ENCODE results near the gene SLC44A5.

The SLC44A5 gene

DNA sequence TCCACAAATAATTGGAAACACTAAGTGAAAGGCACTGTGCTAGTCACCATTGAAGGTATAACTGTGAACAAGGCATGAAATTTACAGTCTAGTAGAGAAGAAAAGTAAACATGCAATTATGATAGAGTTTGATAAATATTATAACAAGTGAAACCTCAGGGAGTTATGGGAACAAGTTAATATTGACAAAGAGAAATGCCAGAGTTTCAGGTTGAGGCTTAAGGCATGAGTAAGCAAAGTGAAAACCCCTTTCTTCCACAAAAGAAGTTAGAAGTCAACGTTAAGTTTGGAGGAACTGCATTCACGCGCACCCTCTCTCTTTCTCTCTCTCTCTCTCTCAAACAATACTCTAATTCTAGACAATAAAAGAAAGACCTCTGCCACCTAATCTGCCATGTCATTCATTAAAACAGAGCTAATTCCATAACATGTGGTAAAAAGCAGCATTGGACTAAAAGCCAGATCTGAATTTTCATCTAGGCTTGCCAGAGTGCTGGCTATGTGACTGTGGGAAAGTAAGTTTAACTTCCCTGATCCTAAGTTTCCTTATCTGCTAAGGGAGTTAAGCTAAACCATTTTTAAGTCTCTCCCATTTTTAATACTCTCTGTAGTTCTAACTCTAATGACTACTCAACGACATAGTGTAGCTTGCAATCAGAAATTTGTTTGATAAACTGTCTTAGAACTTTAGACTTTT is 22.0 kb downstream of the SLC44A5 start:
- no peak for DNase-seq

DNA sequence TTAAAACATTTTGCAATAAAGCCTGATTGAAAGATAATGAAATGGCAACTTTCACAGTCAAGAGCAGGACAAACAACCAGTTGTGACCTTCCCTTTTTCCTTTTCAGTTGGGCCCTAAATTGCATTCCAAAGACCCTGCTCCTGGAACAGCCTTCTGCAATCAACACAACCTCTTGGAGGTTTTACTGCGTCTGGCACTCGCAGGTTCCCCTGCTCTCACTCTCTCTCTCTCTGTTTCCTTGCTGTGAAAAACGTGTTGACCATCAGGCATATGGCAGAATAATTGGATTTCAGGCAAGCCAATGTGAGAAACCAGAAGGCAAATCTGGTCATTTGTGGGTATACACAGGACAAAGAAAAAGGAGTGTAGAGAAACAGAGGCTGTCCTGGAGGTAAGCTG is 23.2 kb downstream of the SLC44A5 start:
- no peak for DNase-seq

- no peak for DNase-seq
Measured at GRCh38 chr1:75583282-75583681, 27.6 kb downstream of the SLC44A5 start.

GRCh38 chr1:75582725-75583261 is 28.1 kb downstream of the SLC44A5 start:
- DNase-seq = no peak

DNA sequence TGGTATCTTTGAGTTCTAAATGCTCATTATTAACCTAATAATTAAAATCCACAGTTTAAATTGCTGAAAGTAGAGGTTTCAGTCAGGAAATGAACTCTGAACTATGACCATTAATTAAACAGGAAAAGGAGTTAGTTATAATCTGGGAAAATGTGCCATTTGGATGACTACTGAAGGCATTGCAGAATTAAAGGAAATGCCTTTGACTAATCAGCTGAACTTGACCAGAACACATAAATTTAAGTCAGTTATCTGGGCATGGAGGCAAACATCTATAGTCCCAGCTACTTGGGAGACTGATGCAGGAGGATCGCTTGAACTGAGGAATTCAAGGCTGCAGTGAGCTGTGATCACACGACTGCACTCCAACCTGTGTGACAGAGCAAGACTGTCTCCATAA is 31.9 kb downstream of the SLC44A5 start:
- DNase-seq = no peak

DNA sequence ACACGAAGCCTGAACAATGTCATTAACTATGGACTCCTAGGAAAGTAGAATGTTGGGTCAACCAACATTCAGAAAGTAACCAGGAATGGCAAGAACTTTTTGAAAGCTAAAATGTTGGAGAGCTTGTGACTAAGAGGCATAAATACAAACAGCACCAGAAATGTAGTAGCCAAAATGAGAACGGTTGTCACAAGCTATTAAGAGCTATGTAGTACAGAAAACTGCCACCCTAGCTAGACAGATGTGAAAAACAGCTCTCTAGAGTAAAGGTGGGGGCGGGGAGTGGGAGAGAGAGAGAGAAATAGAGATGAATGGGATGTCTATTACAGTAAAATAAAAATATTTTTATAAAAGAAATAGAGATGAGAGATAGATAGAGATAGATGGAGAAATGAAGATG is 35.1 kb downstream of the SLC44A5 start:
- no peak for DNase-seq

DNA sequence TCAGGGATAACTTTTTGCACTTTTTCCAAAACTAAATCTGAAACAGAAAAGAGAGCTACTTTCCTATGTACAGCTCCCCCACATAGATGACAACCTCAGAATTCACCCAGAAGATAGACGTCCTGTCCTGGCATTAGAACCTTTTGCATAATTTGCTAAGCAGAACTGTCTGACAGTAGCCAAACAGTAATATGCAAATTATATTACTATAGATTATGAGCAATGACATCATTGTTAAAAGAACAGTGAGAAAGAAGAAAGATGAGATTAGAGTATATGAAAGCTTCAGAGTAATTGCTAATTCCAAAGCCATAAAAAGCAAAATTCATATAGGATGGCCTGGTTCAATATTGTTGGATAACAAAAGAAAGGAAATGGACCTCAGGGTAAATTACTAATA is 43.7 kb downstream of the SLC44A5 start:
- no peak for DNase-seq

GRCh38 chr1:75559800-75560199 is 51.1 kb downstream of the SLC44A5 start:
- no peak for DNase-seq

DNA sequence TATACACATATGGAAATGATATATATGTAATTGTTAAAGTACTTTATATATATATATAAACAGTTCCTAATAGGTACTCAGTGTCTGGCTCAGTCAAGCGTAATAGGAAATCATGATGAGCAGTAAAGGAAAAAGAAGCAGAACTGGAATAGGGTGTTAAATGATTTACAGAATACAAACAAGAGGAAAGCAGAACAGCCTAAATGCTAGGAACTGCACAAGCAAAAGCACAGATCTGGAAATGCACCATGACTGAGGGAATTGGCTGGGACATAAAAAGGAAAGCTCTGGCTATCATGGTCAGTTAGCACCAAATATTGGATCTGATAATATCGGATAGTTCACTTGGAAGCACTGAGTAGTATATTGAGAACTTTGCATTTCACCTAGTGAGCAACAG is 51.8 kb downstream of the SLC44A5 start:
- DNase-seq = no peak

DNA sequence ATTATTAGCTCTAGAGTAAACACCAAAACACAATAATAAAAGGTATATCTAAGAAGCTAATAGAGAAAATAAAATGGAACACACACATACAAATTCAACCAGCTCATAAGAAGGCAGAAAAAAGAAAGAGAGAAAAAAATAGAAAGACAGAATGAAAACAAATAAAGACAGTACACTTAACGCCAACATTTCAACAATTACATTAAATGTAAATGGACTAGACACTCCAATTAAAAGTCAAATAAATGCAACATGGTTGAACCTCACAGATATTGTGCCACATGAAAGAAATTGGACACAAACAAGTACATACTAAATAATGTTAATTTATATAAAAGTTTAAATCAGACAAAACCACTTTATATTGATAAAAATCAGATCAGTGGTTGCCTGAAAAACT is 56.0 kb downstream of the SLC44A5 start:
- no peak for DNase-seq

DNA sequence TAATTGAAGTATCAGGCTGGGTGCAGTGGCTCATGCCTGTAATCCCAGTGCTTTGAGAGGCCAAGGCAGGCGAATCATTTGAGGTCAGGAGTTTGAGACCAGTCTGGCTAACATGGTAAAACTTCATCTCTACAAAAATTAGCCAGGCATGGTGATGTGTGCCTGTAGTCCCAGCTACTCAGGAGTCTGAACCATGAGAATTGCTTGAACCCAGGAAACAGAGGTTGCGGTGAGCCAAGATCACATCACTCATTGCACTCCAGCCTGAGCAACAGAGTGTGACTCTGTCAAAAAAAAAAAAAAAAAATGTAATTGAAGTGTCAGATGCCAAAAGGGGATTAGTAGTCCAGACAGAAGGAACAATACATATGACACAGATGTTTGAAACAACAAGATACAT is 56.7 kb downstream of the SLC44A5 start:
- DNase-seq = no peak

DNA sequence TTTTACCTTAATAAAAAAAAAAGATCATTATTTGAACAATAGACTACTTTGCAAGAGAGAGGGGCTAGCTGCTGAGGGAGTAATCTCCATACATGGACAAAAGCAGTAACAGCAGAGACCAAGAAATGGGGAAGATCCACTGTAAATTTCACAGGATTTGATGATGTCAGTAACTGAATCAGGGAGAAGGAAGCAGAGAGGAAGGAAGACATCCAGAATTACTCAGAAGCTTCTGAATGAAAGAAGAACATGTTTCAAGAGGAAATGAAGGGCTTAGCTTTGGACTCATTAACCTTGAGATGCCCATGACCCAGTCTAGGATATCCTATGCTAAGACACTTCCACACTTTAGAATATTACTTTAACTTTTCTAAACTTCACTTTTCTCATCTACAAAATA is 60.4 kb downstream of the SLC44A5 start:
- no peak for DNase-seq

- no peak for DNase-seq
Measured at GRCh38 chr1:75548721-75549480, 62.0 kb downstream of the SLC44A5 start.

DNA sequence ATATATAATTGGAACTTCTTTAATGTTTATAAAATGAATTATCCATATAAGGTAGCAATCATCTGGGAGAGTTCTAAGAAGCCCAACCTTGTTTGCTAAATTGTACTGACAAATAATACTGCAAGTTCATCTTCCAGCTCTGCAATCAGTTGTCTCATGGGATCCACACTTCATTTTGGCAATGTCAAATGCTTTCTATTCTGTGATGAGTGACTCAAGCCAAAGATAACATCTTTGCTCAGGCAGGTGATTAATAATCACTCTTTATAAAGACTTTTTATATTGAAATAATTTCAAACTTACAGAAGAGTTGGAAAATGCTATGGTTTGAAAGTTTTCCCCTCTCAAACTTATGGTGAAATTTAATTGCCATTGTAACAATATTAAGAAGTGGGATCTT is 67.2 kb downstream of the SLC44A5 start:
- DNase-seq = no peak

GRCh38 chr1:75542818-75543570 is 67.9 kb downstream of the SLC44A5 start:
- DNase-seq = no peak

DNA sequence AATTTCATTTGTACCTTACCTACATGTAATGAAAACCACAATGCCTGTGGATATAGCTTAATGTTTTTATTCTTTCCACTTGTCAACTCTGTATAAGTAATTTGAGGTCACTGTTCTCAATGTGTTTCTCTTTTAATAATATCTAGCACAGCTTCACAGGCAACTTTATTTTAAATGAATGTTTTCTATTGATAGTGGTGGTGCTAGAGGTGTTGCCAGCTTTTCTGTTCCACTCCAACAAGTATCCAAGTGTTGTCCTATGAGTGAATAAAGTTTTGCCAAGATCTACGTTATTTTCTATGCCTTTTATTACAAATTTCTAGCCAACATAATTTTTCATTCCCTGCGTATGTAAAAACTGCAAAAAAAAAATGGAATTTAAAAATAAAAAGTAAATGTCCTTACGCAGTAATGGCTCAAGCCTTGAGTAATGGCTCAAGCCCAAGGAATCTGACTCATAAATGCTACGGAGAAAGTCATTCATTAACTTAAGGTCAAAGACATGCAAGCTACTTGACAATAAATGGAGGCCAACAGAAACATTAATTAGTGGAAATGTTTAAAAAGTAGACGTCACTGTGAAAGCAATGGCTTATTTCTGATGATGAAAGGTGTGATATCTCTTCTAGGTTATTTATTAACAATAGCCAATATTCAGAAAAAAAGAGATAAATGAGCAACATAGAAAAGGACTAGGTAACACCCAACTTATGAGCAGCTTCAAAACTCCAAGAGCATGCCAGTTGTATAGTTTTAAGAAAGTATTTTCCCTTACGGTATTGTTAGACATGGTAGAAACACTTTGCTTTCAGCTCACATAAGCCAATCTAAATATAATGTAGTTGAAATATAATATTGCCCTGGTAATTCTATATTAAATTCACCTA is 71.4 kb downstream of the SLC44A5 start:
- DNase-seq = no peak

- no peak for DNase-seq
Measured at GRCh38 chr1:75533085-75533484, 77.8 kb downstream of the SLC44A5 start.

- no peak for DNase-seq
Measured at GRCh38 chr1:75531570-75531969, 79.3 kb downstream of the SLC44A5 start.

GRCh38 chr1:75529488-75529887 is 81.4 kb downstream of the SLC44A5 start:
- no peak for DNase-seq

DNA sequence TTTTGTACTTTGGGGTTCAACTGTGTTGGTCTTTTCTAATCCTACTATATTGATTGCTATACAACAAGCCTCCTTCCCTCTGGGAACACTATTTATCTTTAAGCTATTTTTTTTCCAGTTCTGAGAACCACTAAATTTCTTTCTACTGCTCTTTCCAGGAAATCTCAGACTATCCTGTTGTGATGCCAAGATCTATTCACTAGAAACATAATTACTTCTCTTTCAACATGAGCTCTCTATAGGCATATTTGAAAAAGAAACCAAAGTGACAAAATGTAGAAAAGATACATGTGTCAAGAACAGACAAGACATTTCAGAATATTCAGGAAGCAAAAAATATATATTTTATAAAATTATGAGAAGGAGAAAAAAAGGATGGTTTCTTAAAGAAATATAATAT is 82.9 kb downstream of the SLC44A5 start:
- no peak for DNase-seq

GRCh38 chr1:75522389-75522788 is 88.5 kb downstream of the SLC44A5 start:
- DNase-seq = no peak

GRCh38 chr1:75521658-75522057 is 89.3 kb downstream of the SLC44A5 start:
- no peak for DNase-seq

Data from NCI-H1105 treated with DMSO at 0.1 percent for 48 hours (cell line).